ENCODE results near the gene CHPF2. TPM values are rescaled to one million over a fixed set of nuclear protein-coding genes. Genes with fewer than 3 reads are reported as not detected.

CHPF2 gene
- total and polyA plus RNA-seq, 2 experiments from 2014 or later = 4.8 to 26.1 TPM

DNA sequence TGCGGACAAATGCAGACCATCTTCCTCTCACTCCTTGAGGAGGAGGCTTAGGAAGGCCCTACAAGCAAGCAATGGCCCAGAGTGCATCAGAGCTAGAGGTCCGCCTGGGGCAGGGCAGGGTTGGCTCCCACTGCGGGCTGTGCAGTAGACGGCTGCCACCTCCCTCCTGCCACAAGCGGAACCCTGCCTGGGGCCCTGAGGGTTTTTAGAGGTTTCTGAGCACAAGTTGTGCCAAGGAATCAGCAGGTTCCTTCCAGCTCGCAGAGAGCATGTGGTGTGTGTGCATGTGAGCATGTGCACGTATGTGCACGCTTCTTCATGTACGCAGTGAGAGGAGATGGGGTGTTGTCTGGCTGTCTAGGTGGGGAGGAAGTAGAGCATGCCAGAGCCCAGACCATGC is 42.1 kb downstream of the CHPF2 start:
- no peak overlapping the region for H3K27ac ChIP-seq (ENCODE audit: low read depth)
- H3K27ac Mint-ChIP-seq = no peak overlapping the region
- H3K27me3 ChIP-seq (ENCODE audit: insufficient read depth) = peaks cover 21% of the 10 kb centered on the region
- H3K4me1 Mint-ChIP-seq = peaks cover 14% of the 10 kb centered on the region; the same call in 2 of the 3 replicates
- no peaks in the 10 kb centered on the region for H3K9me3 Mint-ChIP-seq
- TF ChIP-seq, protein P1, sequence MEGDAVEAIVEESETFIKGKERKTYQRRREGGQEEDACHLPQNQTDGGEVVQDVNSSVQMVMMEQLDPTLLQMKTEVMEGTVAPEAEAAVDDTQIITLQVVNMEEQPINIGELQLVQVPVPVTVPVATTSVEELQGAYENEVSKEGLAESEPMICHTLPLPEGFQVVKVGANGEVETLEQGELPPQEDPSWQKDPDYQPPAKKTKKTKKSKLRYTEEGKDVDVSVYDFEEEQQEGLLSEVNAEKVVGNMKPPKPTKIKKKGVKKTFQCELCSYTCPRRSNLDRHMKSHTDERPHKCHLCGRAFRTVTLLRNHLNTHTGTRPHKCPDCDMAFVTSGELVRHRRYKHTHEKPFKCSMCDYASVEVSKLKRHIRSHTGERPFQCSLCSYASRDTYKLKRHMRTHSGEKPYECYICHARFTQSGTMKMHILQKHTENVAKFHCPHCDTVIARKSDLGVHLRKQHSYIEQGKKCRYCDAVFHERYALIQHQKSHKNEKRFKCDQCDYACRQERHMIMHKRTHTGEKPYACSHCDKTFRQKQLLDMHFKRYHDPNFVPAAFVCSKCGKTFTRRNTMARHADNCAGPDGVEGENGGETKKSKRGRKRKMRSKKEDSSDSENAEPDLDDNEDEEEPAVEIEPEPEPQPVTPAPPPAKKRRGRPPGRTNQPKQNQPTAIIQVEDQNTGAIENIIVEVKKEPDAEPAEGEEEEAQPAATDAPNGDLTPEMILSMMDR (conservative IDR thresholded peaks at IDR 0.05; ENCODE audit: low read depth in 2 of 2) = no peak
- TF ChIP-seq NANOG (IDR thresholded peaks at IDR 0.05; ENCODE audit: borderline replicate concordance) (no peak), EZH2phosphoT487 (IDR thresholded peaks at IDR 0.05; ENCODE audit: unreplicated experiment) (no peak), ZNF114 (CRISPR knock-in tag; IDR thresholded peaks at IDR 0.05) (no peak), EZH2 (IDR thresholded peaks at IDR 0.05; ENCODE audit: low read depth, unreplicated experiment) (no peak), POLR2AphosphoS5 (IDR thresholded peaks at IDR 0.05; ENCODE audit: low read depth) (no peak), CREB1 (CRISPR knock-in tag; IDR thresholded peaks at IDR 0.05; ENCODE audit: low read depth) (no peak), JUNB (IDR thresholded peaks at IDR 0.05; ENCODE audit: unreplicated experiment) (no peak), STAT1 (IDR thresholded peaks at IDR 0.05; ENCODE audit: unreplicated experiment) (no peak), ZNF331 (CRISPR knock-in tag; IDR thresholded peaks at IDR 0.05; ENCODE audit: low read depth) (no peak)
- TF ChIP-seq, protein P2, sequence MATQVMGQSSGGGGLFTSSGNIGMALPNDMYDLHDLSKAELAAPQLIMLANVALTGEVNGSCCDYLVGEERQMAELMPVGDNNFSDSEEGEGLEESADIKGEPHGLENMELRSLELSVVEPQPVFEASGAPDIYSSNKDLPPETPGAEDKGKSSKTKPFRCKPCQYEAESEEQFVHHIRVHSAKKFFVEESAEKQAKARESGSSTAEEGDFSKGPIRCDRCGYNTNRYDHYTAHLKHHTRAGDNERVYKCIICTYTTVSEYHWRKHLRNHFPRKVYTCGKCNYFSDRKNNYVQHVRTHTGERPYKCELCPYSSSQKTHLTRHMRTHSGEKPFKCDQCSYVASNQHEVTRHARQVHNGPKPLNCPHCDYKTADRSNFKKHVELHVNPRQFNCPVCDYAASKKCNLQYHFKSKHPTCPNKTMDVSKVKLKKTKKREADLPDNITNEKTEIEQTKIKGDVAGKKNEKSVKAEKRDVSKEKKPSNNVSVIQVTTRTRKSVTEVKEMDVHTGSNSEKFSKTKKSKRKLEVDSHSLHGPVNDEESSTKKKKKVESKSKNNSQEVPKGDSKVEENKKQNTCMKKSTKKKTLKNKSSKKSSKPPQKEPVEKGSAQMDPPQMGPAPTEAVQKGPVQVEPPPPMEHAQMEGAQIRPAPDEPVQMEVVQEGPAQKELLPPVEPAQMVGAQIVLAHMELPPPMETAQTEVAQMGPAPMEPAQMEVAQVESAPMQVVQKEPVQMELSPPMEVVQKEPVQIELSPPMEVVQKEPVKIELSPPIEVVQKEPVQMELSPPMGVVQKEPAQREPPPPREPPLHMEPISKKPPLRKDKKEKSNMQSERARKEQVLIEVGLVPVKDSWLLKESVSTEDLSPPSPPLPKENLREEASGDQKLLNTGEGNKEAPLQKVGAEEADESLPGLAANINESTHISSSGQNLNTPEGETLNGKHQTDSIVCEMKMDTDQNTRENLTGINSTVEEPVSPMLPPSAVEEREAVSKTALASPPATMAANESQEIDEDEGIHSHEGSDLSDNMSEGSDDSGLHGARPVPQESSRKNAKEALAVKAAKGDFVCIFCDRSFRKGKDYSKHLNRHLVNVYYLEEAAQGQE (IDR thresholded peaks at IDR 0.05; ENCODE audit: unreplicated experiment) = no peak
- TF ChIP-seq, protein P3, sequence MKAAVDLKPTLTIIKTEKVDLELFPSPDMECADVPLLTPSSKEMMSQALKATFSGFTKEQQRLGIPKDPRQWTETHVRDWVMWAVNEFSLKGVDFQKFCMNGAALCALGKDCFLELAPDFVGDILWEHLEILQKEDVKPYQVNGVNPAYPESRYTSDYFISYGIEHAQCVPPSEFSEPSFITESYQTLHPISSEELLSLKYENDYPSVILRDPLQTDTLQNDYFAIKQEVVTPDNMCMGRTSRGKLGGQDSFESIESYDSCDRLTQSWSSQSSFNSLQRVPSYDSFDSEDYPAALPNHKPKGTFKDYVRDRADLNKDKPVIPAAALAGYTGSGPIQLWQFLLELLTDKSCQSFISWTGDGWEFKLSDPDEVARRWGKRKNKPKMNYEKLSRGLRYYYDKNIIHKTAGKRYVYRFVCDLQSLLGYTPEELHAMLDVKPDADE (IDR thresholded peaks at IDR 0.05) = no peak
- TF ChIP-seq, protein P4, sequence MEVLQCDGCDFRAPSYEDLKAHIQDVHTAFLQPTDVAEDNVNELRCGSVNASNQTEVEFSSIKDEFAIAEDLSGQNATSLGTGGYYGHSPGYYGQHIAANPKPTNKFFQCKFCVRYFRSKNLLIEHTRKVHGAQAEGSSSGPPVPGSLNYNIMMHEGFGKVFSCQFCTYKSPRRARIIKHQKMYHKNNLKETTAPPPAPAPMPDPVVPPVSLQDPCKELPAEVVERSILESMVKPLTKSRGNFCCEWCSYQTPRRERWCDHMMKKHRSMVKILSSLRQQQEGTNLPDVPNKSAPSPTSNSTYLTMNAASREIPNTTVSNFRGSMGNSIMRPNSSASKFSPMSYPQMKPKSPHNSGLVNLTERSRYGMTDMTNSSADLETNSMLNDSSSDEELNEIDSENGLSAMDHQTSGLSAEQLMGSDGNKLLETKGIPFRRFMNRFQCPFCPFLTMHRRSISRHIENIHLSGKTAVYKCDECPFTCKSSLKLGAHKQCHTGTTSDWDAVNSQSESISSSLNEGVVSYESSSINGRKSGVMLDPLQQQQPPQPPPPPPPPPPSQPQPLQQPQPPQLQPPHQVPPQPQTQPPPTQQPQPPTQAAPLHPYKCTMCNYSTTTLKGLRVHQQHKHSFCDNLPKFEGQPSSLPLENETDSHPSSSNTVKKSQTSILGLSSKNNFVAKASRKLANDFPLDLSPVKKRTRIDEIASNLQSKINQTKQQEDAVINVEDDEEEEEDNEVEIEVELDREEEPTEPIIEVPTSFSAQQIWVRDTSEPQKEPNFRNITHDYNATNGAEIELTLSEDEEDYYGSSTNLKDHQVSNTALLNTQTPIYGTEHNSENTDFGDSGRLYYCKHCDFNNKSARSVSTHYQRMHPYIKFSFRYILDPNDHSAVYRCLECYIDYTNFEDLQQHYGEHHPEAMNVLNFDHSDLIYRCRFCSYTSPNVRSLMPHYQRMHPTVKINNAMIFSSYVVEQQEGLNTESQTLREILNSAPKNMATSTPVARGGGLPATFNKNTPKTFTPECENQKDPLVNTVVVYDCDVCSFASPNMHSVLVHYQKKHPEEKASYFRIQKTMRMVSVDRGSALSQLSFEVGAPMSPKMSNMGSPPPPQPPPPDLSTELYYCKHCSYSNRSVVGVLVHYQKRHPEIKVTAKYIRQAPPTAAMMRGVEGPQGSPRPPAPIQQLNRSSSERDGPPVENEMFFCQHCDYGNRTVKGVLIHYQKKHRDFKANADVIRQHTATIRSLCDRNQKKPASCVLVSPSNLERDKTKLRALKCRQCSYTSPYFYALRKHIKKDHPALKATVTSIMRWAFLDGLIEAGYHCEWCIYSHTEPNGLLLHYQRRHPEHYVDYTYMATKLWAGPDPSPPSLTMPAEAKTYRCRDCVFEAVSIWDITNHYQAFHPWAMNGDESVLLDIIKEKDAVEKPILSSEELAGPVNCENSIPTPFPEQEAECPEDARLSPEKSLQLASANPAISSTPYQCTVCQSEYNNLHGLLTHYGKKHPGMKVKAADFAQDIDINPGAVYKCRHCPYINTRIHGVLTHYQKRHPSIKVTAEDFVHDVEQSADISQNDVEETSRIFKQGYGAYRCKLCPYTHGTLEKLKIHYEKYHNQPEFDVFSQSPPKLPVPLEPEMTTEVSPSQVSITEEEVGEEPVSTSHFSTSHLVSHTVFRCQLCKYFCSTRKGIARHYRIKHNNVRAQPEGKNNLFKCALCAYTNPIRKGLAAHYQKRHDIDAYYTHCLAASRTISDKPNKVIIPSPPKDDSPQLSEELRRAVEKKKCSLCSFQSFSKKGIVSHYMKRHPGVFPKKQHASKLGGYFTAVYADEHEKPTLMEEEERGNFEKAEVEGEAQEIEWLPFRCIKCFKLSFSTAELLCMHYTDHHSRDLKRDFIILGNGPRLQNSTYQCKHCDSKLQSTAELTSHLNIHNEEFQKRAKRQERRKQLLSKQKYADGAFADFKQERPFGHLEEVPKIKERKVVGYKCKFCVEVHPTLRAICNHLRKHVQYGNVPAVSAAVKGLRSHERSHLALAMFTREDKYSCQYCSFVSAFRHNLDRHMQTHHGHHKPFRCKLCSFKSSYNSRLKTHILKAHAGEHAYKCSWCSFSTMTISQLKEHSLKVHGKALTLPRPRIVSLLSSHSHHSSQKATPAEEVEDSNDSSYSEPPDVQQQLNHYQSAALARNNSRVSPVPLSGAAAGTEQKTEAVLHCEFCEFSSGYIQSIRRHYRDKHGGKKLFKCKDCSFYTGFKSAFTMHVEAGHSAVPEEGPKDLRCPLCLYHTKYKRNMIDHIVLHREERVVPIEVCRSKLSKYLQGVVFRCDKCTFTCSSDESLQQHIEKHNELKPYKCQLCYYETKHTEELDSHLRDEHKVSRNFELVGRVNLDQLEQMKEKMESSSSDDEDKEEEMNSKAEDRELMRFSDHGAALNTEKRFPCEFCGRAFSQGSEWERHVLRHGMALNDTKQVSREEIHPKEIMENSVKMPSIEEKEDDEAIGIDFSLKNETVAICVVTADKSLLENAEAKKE (CRISPR knock-in tag; IDR thresholded peaks at IDR 0.05) = no peak
- no peaks in the 10 kb centered on the region for H3K36me3 ChIP-seq (ENCODE audit: insufficient read depth)
- H3K36me3 Mint-ChIP-seq (ENCODE audit: low read depth) = no peaks in the 10 kb centered on the region
- no peak overlapping the region for H2AFZ ChIP-seq
- ATAC-seq (no peak), DNase-seq (ENCODE audit: low spot score) (no peak)
- peaks cover 6% of the 10 kb centered on the region; the same call in 1 of the 2 replicates for H3K4me1 ChIP-seq (ENCODE audit: insufficient read depth)
- no peaks in the 10 kb centered on the region for H4K20me1 ChIP-seq (replicated peaks; ENCODE audit: insufficient read depth)
- no peak overlapping the region for H3K4me2 ChIP-seq
- H3K79me2 ChIP-seq (replicated peaks; ENCODE audit: insufficient read depth) = no peaks in the 10 kb centered on the region
- peaks cover 26% of the 10 kb centered on the region for H3K27me3 Mint-ChIP-seq (ENCODE audit: insufficient read depth, low read depth, poor library complexity)
- H3F3A ChIP-seq (replicated peaks; ENCODE audit: low read depth) = no peaks in the 10 kb centered on the region
- H3K9me2 ChIP-seq (ENCODE audit: insufficient read depth) = no peaks in the 10 kb centered on the region
- H3K4me3 Mint-ChIP-seq = no peak overlapping the region
- H3K4me3 ChIP-seq = no peak overlapping the region

Measured in GM23338 (cell line).